Measurements from ENCODE around the gene PPP1R14D.

Gene PPP1R14D

DNA sequence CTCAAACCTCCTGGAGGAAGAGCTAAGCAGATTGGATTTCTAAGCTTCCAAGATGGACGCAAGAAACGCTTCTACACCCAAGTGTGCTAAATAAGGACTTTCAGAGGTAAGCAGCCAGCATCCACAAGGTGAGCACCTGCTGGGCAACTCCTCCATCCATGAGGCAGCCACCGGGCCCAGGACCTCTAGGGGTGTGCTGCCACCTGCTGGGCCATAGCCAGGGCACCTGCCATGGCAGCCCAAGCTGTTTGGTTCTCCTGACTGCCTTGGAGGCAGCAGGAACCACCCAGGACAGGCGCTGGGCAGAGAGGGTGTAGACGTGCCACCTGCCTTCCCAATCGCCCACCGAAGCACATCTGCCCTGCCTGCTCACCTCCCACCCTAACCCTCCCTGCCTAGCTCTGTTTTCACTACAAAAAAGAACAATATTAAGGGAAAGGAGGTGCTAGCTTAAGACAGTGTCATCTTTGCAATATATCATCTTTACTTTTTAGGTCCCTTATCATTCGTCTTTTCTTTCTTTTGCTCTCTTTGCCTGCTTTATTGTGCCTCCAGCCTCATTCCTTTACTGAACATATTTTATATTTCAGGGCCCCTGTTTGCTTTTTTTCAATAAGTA, 45.8 kb downstream of the PPP1R14D start:
- no peak overlapping the region for H3K4me3 ChIP-seq (ENCODE audit: low read depth, low read length)
- H3K36me3 ChIP-seq: peaks cover 11% of the 10 kb centered on the region
- no peak overlapping the region for H3K27ac ChIP-seq
- no peaks in the 10 kb centered on the region for H3K27me3 ChIP-seq (ENCODE audit: insufficient read depth, low read depth, severe bottlenecking)
- TF ChIP-seq CTCF (IDR thresholded peaks at IDR 0.05; ENCODE audit: low read depth, low read length): peak; percentile 97
- H3K9me3 ChIP-seq (ENCODE audit: severe bottlenecking): no peaks in the 10 kb centered on the region
- DNase-seq: peak; percentile 83

DNA sequence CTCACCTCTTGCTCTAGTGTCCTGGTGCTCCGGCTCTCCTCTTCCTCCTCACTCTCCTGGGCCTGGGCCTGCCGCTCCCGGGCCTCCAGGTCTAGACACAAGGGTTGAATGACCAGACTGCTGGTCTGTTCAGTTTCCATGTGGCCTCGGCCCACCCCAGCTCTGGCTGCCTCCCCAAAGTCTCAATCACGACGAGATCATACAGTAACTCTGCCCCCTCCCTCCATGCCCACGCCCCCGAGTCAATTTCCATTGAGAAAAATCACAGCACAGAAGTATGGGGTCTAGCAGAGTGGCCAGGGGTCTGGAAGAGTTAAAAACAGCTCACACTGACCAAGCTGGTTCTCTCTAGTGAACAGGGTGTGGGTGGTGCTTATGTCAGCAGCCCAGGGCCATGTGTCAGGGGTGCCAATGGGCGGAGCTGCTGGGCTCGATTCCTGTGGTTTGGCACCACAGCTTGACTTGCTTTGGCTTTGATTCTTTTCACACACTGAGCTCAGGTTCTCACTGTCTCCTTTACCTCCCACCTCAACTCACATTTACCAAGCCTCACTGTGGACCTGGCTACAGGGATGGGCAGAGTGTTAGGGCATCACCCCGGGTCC, 51.9 kb downstream of the PPP1R14D start:
- no peak for DNase-seq
- no peaks in the 10 kb centered on the region for H3K9me3 ChIP-seq (ENCODE audit: severe bottlenecking)
- no peak overlapping the region for H3K4me3 ChIP-seq (ENCODE audit: low read depth, low read length)
- H3K27ac ChIP-seq: no peak overlapping the region
- H3K36me3 ChIP-seq: peaks cover 37% of the 10 kb centered on the region
- H3K27me3 ChIP-seq (ENCODE audit: insufficient read depth, low read depth, severe bottlenecking): no peaks in the 10 kb centered on the region
- no peak for TF ChIP-seq CTCF (IDR thresholded peaks at IDR 0.05; ENCODE audit: low read depth, low read length)

DNA sequence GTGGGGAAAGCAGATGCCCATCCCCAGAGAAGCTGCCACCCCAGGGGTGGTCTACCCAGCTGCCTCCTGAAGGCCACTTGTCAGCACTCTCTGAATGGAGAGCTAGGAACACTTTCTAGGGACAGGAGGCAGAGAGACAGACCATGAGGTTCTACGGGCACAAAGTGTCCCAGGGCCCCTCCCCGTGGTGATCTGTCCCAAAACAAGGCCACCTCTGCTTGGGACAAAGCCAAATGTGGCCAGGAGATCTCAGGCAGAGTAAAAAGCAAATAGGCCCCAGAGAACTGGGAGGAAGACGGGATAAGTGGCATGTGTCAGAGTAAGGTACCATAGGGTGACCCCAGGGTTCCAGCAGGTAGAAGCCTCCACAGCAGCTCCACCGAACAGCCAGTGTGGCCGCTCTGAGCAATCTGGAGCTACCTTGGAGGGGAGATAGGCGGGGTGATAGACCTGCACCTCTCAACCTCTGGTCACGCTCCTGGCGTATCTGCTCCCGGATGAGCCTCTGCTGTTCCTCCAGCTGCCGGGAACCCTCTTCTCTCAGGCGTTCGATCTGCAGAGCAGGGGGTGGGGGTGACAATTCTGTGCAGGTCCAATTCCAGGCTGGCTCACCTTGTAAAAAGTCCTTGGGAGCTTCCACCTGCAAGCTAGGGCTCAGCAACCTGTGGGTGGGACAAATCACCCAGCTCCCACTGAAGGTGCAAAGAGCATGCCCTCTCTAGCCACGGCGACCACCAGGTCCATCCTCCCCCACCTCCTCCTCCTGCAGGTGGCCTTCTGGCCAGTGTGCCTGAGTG, 52.6 kb downstream of the PPP1R14D start:
- H3K4me3 ChIP-seq (ENCODE audit: low read depth, low read length): no peak overlapping the region
- no peaks in the 10 kb centered on the region for H3K27me3 ChIP-seq (ENCODE audit: insufficient read depth, low read depth, severe bottlenecking)
- H3K9me3 ChIP-seq (ENCODE audit: severe bottlenecking): no peaks in the 10 kb centered on the region
- H3K36me3 ChIP-seq: peaks cover 37% of the 10 kb centered on the region
- no peak for DNase-seq
- TF ChIP-seq CTCF (IDR thresholded peaks at IDR 0.05; ENCODE audit: low read depth, low read length): no peak
- H3K27ac ChIP-seq: no peak overlapping the region

- Histone ChIP-seq H3K9me3 (ENCODE audit: severe bottlenecking) (no peaks in the 10 kb centered on the region), H3K36me3 (peaks cover 37% of the 10 kb centered on the region), H3K27me3 (ENCODE audit: insufficient read depth, low read depth, severe bottlenecking) (no peaks in the 10 kb centered on the region), H3K4me3 (ENCODE audit: low read depth, low read length) (no peak overlapping the region), H3K27ac (no peak overlapping the region)
- TF ChIP-seq CTCF (IDR thresholded peaks at IDR 0.05; ENCODE audit: low read depth, low read length): no peak
- DNase-seq: no peak
Observed at GRCh38 chr15:40775007-40775406, 53.5 kb downstream of the PPP1R14D start.

DNA sequence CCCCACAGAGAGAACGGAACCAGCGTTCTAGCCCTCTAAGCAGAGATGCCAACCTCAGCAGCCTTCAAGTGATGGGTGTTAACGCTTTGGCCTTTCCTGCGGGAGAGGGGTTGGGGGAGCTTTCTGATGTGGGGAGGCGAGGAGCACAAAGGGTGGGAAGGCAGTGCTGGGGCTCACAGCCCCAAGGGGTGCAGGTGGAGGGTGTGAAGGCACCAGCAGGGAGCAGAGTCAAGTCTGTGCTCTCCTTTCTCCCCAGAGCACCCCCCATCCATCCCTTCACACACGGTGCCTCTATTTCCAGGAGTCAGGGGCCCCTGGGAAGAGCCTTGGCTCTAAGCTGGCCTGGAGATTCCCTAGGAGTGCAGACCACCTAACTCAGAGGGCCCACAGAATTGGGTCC, 54.6 kb downstream of the PPP1R14D start:
- H3K36me3 ChIP-seq: peaks cover 33% of the 10 kb centered on the region
- no peak for DNase-seq

More for the DNA sequence above, 54.6 kb downstream of the PPP1R14D start:
- H3K4me3 ChIP-seq (ENCODE audit: low read depth, low read length): no peak overlapping the region
- H3K27me3 ChIP-seq (ENCODE audit: insufficient read depth, low read depth, severe bottlenecking): no peaks in the 10 kb centered on the region
- TF ChIP-seq CTCF (IDR thresholded peaks at IDR 0.05; ENCODE audit: low read depth, low read length): no peak
- H3K27ac ChIP-seq: no peak overlapping the region
- no peaks in the 10 kb centered on the region for H3K9me3 ChIP-seq (ENCODE audit: severe bottlenecking)

All from WERI-Rb-1 (cell line).